Measurements from ENCODE around the gene NR5A1.

NR5A1 gene

DNA sequence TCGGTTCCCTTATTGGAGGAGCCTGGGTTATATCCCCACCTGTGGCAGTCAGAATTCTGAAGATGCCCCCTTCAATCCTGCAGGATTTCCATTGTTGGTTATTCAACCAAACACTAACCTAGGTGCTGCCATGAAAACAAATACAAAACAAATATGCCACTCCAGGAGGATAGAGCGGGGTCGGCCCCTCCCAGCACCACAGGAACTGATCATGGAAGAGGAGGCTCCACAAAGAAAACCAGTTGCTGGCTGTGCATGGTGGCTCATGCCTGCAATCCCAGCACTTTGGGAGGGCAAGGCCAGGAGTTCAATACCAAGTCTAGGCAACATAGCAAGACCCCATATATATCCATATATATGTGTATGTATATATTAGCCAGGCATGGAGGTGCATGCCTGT lies 70.1 kb downstream of the NR5A1 start:
- no peak for DNase-seq

DNA sequence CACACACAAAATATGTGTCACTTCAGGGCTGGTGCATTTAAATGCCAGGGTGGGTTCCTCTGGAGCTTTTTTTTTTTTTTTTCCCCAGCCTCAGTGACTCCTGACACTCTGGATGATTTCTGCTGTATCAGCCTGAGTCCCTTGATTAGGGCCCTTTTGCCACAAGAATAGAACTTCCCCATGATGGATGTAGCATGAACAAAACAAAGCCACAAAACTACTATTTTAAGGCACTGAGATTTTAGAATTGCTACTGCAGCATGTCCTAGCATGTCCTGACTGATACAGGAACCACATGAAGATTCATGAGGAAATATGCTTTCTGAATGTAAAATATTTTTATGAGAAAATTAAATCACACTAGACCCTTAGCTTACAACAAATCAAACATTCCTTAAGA lies 70.9 kb downstream of the NR5A1 start:
- DNase-seq = no peak
